Panc1 (cell line): ENCODE results near the gene CA5B.

Experiments used
- POLR2AphosphoS5 ChIP-seq: IDR thresholded peaks from 2 replicates; pipeline ENCODE4 v1.6.1; 2012; ENCODE audit warnings: mild to moderate bottlenecking, low read depth, low read length, moderate library complexity
- TF ChIP-seq, protein P1 (sequence below): fragments of 450-650 bp; IDR thresholded peaks from 2 replicates; pipeline ENCODE4 v1.5.1; 2017; ENCODE audit warnings: mild to moderate bottlenecking
- TF ChIP-seq, protein P2 (sequence below), 2 experiments: IDR thresholded peaks; 2 replicates each; pipeline ENCODE4 v1.6.1; 2011 to 2012; ENCODE audit warnings: low read depth in 2 of 2, control low read depth in 1 of 2, low read length in 1 of 2, mild to moderate bottlenecking in 1 of 2, moderate library complexity in 1 of 2; ENCODE audit not compliant: insufficient read depth in 1 of 2

DNA sequence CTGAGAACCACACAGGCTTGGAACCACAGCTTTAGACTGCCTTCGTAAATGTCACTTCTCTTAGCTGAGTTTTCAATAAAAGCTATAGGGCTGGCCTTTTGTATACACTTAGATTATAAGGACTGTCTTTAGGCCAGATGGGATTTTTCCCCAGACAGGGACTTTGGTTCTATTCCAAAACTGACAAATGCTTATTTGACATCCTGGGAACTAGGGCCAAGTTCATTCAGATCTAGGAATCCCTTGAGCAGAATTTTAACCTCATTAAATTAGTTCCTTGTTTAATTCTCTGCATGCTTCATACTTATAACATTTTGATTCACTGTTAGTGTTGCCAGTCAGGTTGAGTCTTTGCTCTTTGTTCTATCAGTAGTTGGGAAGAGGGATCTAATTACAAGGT lies 75.3 kb downstream of the CA5B start:
- TF ChIP-seq, protein P1, sequence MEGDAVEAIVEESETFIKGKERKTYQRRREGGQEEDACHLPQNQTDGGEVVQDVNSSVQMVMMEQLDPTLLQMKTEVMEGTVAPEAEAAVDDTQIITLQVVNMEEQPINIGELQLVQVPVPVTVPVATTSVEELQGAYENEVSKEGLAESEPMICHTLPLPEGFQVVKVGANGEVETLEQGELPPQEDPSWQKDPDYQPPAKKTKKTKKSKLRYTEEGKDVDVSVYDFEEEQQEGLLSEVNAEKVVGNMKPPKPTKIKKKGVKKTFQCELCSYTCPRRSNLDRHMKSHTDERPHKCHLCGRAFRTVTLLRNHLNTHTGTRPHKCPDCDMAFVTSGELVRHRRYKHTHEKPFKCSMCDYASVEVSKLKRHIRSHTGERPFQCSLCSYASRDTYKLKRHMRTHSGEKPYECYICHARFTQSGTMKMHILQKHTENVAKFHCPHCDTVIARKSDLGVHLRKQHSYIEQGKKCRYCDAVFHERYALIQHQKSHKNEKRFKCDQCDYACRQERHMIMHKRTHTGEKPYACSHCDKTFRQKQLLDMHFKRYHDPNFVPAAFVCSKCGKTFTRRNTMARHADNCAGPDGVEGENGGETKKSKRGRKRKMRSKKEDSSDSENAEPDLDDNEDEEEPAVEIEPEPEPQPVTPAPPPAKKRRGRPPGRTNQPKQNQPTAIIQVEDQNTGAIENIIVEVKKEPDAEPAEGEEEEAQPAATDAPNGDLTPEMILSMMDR: no peak
- TF ChIP-seq, protein P2, sequence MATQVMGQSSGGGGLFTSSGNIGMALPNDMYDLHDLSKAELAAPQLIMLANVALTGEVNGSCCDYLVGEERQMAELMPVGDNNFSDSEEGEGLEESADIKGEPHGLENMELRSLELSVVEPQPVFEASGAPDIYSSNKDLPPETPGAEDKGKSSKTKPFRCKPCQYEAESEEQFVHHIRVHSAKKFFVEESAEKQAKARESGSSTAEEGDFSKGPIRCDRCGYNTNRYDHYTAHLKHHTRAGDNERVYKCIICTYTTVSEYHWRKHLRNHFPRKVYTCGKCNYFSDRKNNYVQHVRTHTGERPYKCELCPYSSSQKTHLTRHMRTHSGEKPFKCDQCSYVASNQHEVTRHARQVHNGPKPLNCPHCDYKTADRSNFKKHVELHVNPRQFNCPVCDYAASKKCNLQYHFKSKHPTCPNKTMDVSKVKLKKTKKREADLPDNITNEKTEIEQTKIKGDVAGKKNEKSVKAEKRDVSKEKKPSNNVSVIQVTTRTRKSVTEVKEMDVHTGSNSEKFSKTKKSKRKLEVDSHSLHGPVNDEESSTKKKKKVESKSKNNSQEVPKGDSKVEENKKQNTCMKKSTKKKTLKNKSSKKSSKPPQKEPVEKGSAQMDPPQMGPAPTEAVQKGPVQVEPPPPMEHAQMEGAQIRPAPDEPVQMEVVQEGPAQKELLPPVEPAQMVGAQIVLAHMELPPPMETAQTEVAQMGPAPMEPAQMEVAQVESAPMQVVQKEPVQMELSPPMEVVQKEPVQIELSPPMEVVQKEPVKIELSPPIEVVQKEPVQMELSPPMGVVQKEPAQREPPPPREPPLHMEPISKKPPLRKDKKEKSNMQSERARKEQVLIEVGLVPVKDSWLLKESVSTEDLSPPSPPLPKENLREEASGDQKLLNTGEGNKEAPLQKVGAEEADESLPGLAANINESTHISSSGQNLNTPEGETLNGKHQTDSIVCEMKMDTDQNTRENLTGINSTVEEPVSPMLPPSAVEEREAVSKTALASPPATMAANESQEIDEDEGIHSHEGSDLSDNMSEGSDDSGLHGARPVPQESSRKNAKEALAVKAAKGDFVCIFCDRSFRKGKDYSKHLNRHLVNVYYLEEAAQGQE (IDR thresholded peaks at IDR 0.05; ENCODE audit: insufficient read depth in 1 of 2, low read depth in 2 of 2, low read length in 1 of 2): no peak
- no peak for TF ChIP-seq POLR2AphosphoS5
